ENCODE data around the gene CNTN6.

Gene CNTN6

DNA sequence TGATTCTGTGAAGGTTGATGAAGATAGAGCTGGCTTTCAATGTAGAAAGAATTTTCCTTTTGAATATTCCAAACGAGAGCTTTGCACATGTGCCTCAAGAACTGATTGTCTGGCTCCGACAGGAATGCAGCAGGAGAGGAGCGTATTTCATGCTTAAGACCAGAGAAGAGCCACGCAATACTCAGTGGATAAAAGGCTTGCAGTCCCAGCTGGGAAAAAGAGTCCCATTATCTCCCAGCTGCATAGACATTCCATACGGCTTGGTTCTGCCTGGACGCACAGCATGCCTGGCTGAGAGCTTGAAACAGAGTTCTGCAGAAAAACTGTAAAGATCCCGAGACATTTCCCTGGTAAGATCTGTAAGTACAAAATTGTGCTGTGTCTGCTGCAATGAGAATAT, at the start of gene CNTN6:
Gene CNTN6 (plus strand): TSS at position 254 of the 400 bp plus-strand sequence. CDS start 54,985 bp downstream, outside the sequence.
- no peak for DNase-seq (ENCODE audit: low read depth in 2 of 2)

GRCh38 chr3:1048558-1048957, 44.3 kb upstream of the CNTN6 start:
- no peak for DNase-seq (ENCODE audit: low read depth in 2 of 2)

DNA sequence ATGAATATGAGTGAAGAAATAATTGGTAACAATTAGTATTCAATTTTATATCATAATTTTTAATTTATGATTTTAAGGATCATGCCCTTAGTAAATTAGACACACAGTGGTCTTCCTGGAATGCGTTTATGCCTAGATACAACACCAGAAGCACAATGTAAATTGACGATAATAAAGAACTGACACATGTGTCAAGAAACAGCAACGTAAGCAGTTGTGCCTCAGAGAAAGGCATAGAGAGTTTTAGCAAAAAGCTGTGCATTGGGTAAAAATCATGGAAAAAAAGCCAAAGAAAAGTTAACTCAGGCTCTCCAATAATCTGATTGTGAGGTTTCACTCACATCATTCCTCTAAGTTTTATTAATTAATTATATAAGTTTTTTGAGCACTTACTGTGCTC, 37.0 kb upstream of the CNTN6 start:
- no peak for DNase-seq (ENCODE audit: low read depth in 2 of 2)

- no peak for DNase-seq (ENCODE audit: low read depth in 2 of 2)
These were observed 36.1 kb upstream of the CNTN6 start for GRCh38 chr3:1056744-1057143.

DNA sequence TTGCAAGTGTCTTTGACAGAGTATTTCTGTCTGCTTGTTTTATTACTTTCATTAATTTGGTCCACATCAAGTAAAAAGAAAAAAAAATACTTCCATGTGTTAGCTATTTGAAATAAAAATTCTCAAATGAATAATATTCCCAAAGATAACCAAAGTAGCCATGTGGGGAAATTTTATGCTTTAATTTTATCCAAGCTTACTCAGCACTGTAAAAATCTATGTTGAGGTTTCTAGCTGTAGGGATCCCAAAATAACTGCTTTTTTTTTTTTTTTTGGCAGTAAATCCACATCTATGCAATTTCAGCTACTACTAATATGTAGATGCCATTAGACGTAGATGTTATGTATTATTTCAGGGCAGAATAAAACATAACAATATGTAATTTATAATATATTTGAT, 35.4 kb upstream of the CNTN6 start:
- no peak for DNase-seq (ENCODE audit: low read depth in 2 of 2)

GRCh38 chr3:1068985-1069384, 23.8 kb upstream of the CNTN6 start:
- no peak for DNase-seq (ENCODE audit: low read depth in 2 of 2)

GRCh38 chr3:1072041-1072440, 20.8 kb upstream of the CNTN6 start:
- no peak for DNase-seq (ENCODE audit: low read depth in 2 of 2)

DNA sequence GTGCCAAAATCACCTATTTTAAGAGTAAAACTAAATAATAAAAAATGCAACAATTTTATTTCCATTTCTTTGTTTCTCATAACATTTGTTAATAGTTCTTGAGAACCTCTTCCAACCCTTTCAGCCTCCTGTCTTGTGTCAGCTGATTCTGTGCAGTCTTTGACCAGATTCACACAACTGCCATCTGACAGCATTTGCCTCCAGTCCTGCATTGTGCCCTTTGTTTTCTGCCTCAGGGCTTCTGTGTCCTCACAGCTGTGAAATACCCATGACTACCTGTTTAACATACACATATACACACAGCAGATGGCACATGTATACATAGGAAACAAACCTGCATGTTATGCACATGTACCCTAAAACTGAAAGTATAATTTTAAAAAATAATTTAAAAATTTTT, 13.2 kb upstream of the CNTN6 start:
- DNase-seq (ENCODE audit: low read depth in 2 of 2) = no peak

DNA sequence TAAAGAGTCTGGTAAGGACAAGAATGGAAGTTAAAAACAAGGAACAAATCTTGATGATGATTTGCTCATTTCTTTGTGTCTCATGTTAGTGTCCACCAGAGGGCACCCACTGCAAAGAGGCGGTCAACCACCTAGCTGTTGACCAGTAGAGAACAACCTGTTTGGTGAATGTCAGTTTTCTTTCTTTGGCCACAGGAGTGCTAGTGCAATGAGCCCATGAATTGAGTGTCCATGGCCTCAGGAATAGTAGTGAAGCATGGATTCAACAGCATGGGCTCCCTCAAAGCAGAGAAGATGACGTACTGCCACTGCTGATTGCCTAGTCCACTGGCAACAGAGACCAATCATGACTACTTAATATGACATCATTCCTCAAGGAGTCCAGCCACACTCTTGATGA, 10.7 kb upstream of the CNTN6 start:
- DNase-seq (ENCODE audit: low read depth in 2 of 2) = no peak

- no peak for DNase-seq (ENCODE audit: low read depth in 2 of 2)
These were observed 5.7 kb upstream of the CNTN6 start for GRCh38 chr3:1087066-1087560.

DNA sequence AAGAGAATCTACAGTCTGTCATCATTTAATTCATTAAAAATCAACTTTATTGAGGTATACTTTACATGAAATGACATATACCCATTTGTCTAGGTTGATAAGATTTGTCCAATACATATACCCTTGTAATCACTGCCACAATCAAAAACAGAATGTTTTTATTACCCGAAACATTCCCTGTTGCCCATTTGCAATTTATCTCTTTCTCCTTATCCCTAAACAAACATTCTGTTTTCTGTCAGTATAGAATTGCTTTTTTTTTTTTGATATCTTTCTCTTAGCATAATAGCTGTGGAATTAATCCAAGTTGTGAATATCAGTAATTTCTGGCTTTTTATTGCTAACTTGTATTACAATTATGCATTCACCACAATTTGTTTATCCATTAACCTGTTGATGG, 4.3 kb upstream of the CNTN6 start:
- DNase-seq (ENCODE audit: low read depth in 2 of 2) = no peak

DNA sequence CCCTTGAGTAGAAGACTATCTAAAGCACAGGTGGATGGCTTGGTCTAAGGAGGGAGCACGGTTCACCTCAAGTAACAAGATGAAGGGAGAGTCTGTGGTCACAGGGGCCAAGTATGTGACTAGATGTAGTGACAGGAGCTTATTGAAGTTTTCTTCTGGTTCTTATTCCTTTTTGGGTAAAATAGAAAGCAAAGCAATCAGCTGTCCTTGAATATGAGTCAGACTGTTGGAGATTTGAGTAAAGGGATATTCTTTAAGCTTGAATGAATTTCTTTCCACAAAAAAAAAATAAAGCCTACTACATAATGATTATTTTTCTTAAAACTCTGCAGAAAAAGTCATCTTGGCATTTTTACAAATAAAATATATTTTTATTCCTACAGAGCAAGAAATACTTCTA, 1.5 kb upstream of the CNTN6 start:
- DNase-seq (ENCODE audit: low read depth in 2 of 2) = no peak

DNA sequence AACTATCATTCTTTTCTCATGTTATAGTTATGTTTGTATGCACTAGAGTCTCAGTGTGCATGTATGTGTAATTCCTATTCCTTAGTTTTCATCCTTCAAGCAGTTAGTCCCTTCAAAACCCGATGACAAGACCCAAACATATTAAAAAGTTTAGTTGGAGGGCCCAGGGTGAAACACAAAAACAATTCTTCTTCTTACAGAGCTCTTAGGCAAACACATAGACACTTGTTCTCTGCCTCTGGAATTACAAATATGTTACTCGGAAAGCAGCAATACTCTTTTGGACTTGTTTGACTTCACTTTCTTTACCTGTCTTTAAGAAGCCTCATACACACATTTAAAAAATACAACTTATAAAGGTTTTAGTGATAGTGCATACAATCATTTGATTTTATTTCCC, 763 bp upstream of the CNTN6 start:
- DNase-seq (ENCODE audit: low read depth in 2 of 2) = no peak

GRCh38 chr3:1093217-1093616, 393 bp downstream of the CNTN6 start:
- no peak for DNase-seq (ENCODE audit: low read depth in 2 of 2)

- DNase-seq (ENCODE audit: low read depth in 2 of 2) = no peak
These were observed 10.7 kb downstream of the CNTN6 start for GRCh38 chr3:1103525-1103924.

- DNase-seq (ENCODE audit: low read depth in 2 of 2) = no peak
These were observed 25.1 kb downstream of the CNTN6 start for GRCh38 chr3:1117843-1118473.

GRCh38 chr3:1131166-1131565, 38.3 kb downstream of the CNTN6 start:
- DNase-seq (ENCODE audit: low read depth in 2 of 2) = no peak

- no peak for DNase-seq (ENCODE audit: low read depth in 2 of 2)
These were observed 42.4 kb downstream of the CNTN6 start for GRCh38 chr3:1135194-1135593.

- DNase-seq (ENCODE audit: low read depth in 2 of 2) = no peak
These were observed 45.2 kb downstream of the CNTN6 start for GRCh38 chr3:1138036-1138435.

- DNase-seq (ENCODE audit: low read depth in 2 of 2) = no peak
These were observed 46.2 kb downstream of the CNTN6 start for GRCh38 chr3:1139071-1139470.

- DNase-seq (ENCODE audit: low read depth in 2 of 2) = no peak
These were observed 54.5 kb downstream of the CNTN6 start for GRCh38 chr3:1147326-1147725.

GRCh38 chr3:1147819-1148218, 55.0 kb downstream of the CNTN6 start:
- DNase-seq (ENCODE audit: low read depth in 2 of 2) = no peak

GRCh38 chr3:1164101-1164500, 71.3 kb downstream of the CNTN6 start:
- no peak for DNase-seq (ENCODE audit: low read depth in 2 of 2)

GRCh38 chr3:1171320-1171719, 78.5 kb downstream of the CNTN6 start:
- no peak for DNase-seq (ENCODE audit: low read depth in 2 of 2)
